HG02885 (cell line): ENCODE measurements around the gene NSMCE3.

ENCODE experiments used
- ATAC-seq: cut with Tn5 transposase; IDR thresholded peaks from one replicate; pipeline ENCODE4 v1.9.1; 2021; ENCODE audit warnings: mild to moderate bottlenecking; ENCODE audit not compliant: unreplicated experiment, poor library complexity

NSMCE3 gene

GRCh38 chr15:29269485-29270168 lies at the start of gene NSMCE3:
TSS of gene NSMCE3 (minus strand) at chr15:29269822. CDS start at chr15:29269705, 117 bp downstream.
- peak; percentile 87 for ATAC-seq

- no peak for ATAC-seq
Measured at GRCh38 chr15:29316422-29316821, 46.8 kb upstream of the NSMCE3 start.

- ATAC-seq = peak; percentile 69
Measured at GRCh38 chr15:29312387-29312786, 42.8 kb upstream of the NSMCE3 start.

GRCh38 chr15:29311696-29312095 lies 42.1 kb upstream of the NSMCE3 start:
- no peak for ATAC-seq

- ATAC-seq = peak; percentile 66
Measured at GRCh38 chr15:29309139-29309538, 39.5 kb upstream of the NSMCE3 start.

GRCh38 chr15:29308299-29308698 lies 38.7 kb upstream of the NSMCE3 start:
- ATAC-seq = no peak

GRCh38 chr15:29305556-29305955 lies 35.9 kb upstream of the NSMCE3 start:
- ATAC-seq = no peak

- no peak for ATAC-seq
Measured at GRCh38 chr15:29302871-29303270, 33.2 kb upstream of the NSMCE3 start.

GRCh38 chr15:29299784-29300183 lies 30.2 kb upstream of the NSMCE3 start:
- ATAC-seq = no peak

GRCh38 chr15:29299331-29299730 lies 29.7 kb upstream of the NSMCE3 start:
- ATAC-seq = no peak

- no peak for ATAC-seq
Measured at GRCh38 chr15:29294732-29295325, 25.2 kb upstream of the NSMCE3 start.

GRCh38 chr15:29291067-29291845 lies 21.6 kb upstream of the NSMCE3 start:
- no peak for ATAC-seq

- no peak for ATAC-seq
Measured at GRCh38 chr15:29289173-29289572, 19.6 kb upstream of the NSMCE3 start.

GRCh38 chr15:29285386-29285785 lies 15.8 kb upstream of the NSMCE3 start:
- no peak for ATAC-seq

- ATAC-seq = no peak
Measured at GRCh38 chr15:29283381-29283780, 13.8 kb upstream of the NSMCE3 start.

GRCh38 chr15:29280514-29280913 lies 10.9 kb upstream of the NSMCE3 start:
- no peak for ATAC-seq

- no peak for ATAC-seq
Measured at GRCh38 chr15:29278436-29279105, 8.9 kb upstream of the NSMCE3 start.

- ATAC-seq = no peak
Measured at GRCh38 chr15:29276366-29276765, 6.7 kb upstream of the NSMCE3 start.

GRCh38 chr15:29275855-29276254 lies 6.2 kb upstream of the NSMCE3 start:
- ATAC-seq = no peak

GRCh38 chr15:29274946-29275345 lies 5.3 kb upstream of the NSMCE3 start:
- ATAC-seq = no peak

GRCh38 chr15:29272219-29272618 lies 2.6 kb upstream of the NSMCE3 start:
- ATAC-seq = no peak
